Ectodermal cell (in vitro differentiated cells): ENCODE data around the gene TCTA.

Source experiments
- H3K27ac ChIP-seq: 2 replicates; pipeline ENCODE4 v1.7.0; 2013; ENCODE audit warnings: mild to moderate bottlenecking, low read depth, low read length; ENCODE audit not compliant: insufficient read depth, poor library complexity, severe bottlenecking
- H3K27me3 ChIP-seq: 2 replicates; pipeline ENCODE4 v1.7.0; 2013; ENCODE audit warnings: mild to moderate bottlenecking, low read length; ENCODE audit not compliant: insufficient read depth, control insufficient read depth, poor library complexity, severe bottlenecking
- H3K36me3 ChIP-seq: one replicate; pipeline ENCODE4 v1.7.0; 2013; ENCODE audit warnings: low read length; ENCODE audit not compliant: control insufficient read depth, insufficient read depth
- H3K4me1 ChIP-seq: one replicate; pipeline ENCODE4 v1.7.0; 2013; ENCODE audit warnings: low read length; ENCODE audit not compliant: control insufficient read depth, insufficient read depth
- H3K4me3 ChIP-seq: 2 replicates; pipeline ENCODE4 v1.7.0; 2013; ENCODE audit warnings: low read depth, low read length, control low read depth; ENCODE audit not compliant: insufficient read depth
- H3K9me3 ChIP-seq: 2 replicates; pipeline ENCODE4 v1.7.0; 2013; ENCODE audit warnings: mild to moderate bottlenecking, low read length, moderate library complexity; ENCODE audit not compliant: control insufficient read depth
- WGBS, 2 experiments: methylation state at CpG; one replicate each; pipeline ENCODE4 v1.1.7; 2013; ENCODE audit warnings: missing lambda C conversion rate in 2 of 2; 5-methylcytosine and 5-hydroxymethylcytosine counted together

Gene TCTA

GRCh38 chr3:49456466-49456865 is 44.2 kb downstream of the TCTA start:
- no peak overlapping the region for H3K27ac ChIP-seq
- no peaks in the 10 kb centered on the region for H3K9me3 ChIP-seq
- whole genome bisulfite sequencing, 2 experiments, result 96 to 98% methylated on average over 3 of the region's 3 CpGs
- H3K4me3 ChIP-seq, result no peak overlapping the region
- H3K4me1 ChIP-seq, result peaks cover 35% of the 10 kb centered on the region
- no peaks in the 10 kb centered on the region for H3K36me3 ChIP-seq
- H3K27me3 ChIP-seq, result no peaks in the 10 kb centered on the region

GRCh38 chr3:49460188-49460890 is 48.1 kb downstream of the TCTA start:
- Histone ChIP-seq H3K9me3 (no peaks in the 10 kb centered on the region), H3K36me3 (no peaks in the 10 kb centered on the region), H3K4me3 (no peak overlapping the region), H3K4me1 (peaks cover 38% of the 10 kb centered on the region), H3K27me3 (no peaks in the 10 kb centered on the region), H3K27ac (no peak overlapping the region)
- WGBS, 2 experiments, result 88 to 92% methylated on average over 2 of the region's 2 CpGs

- H3K9me3 ChIP-seq, result no peaks in the 10 kb centered on the region
- no peaks in the 10 kb centered on the region for H3K27me3 ChIP-seq
- peak overlapping the region; percentile 84 for H3K27ac ChIP-seq
- 85 to 90% methylated on average over 4 of the region's 4 CpGs for WGBS, 2 experiments
- H3K36me3 ChIP-seq, result no peaks in the 10 kb centered on the region
- H3K4me3 ChIP-seq, result no peak overlapping the region
- H3K4me1 ChIP-seq, result peaks cover 44% of the 10 kb centered on the region
Observed at GRCh38 chr3:49460956-49461355, 48.7 kb downstream of the TCTA start.

GRCh38 chr3:49461443-49462171 is 49.4 kb downstream of the TCTA start:
- H3K9me3 ChIP-seq, result no peaks in the 10 kb centered on the region
- 2 to 3% methylated on average over 1 of the region's 1 CpG for WGBS, 2 experiments
- no peaks in the 10 kb centered on the region for H3K36me3 ChIP-seq
- peak overlapping the region; percentile 84 for H3K27ac ChIP-seq
- H3K27me3 ChIP-seq, result no peaks in the 10 kb centered on the region
- no peak overlapping the region for H3K4me3 ChIP-seq
- peaks cover 48% of the 10 kb centered on the region for H3K4me1 ChIP-seq

- Histone ChIP-seq H3K4me3 (no peak overlapping the region), H3K36me3 (no peaks in the 10 kb centered on the region), H3K27me3 (no peaks in the 10 kb centered on the region), H3K9me3 (no peaks in the 10 kb centered on the region), H3K27ac (peak overlapping the region; percentile 84), H3K4me1 (peaks cover 48% of the 10 kb centered on the region)
- WGBS, 2 experiments, result 41 to 44% methylated on average over 3 of the region's 3 CpGs
Observed at GRCh38 chr3:49462222-49462621, 50.0 kb downstream of the TCTA start.

GRCh38 chr3:49465270-49466034 is 53.2 kb downstream of the TCTA start:
- Histone ChIP-seq H3K9me3 (no peaks in the 10 kb centered on the region), H3K36me3 (no peaks in the 10 kb centered on the region), H3K27me3 (no peaks in the 10 kb centered on the region), H3K27ac (peak overlapping the region; percentile 79), H3K4me3 (no peak overlapping the region), H3K4me1 (peaks cover 44% of the 10 kb centered on the region)
- WGBS, 2 experiments, result 85 to 89% methylated on average over 18 of the region's 18 CpGs
